ENCODE data around the gene COL5A1.

- TF ChIP-seq CTCF (IDR thresholded peaks at IDR 0.05; ENCODE audit: insufficient read depth, low read length) (no peak), GABPA (IDR thresholded peaks at IDR 0.05; ENCODE audit: low read depth) (no peak), REST (IDR thresholded peaks at IDR 0.05; ENCODE audit: insufficient replicate concordance, low read depth) (no peak), POLR2AphosphoS5 (IDR thresholded peaks at IDR 0.05; ENCODE audit: low read depth) (no peak)
Measured at GRCh38 chr9:134863306-134863902, 221.8 kb downstream of the COL5A1 start.

All from HL-60 (cell line).